HG02852 (cell line): ENCODE results near the gene PLA2G4E.

Experiments
- ATAC-seq: cut with Tn5 transposase; IDR thresholded peaks from one replicate; pipeline ENCODE4 v1.9.1; 2021; ENCODE audit warnings: mild to moderate bottlenecking, moderate library complexity; ENCODE audit not compliant: unreplicated experiment

Gene PLA2G4E

DNA sequence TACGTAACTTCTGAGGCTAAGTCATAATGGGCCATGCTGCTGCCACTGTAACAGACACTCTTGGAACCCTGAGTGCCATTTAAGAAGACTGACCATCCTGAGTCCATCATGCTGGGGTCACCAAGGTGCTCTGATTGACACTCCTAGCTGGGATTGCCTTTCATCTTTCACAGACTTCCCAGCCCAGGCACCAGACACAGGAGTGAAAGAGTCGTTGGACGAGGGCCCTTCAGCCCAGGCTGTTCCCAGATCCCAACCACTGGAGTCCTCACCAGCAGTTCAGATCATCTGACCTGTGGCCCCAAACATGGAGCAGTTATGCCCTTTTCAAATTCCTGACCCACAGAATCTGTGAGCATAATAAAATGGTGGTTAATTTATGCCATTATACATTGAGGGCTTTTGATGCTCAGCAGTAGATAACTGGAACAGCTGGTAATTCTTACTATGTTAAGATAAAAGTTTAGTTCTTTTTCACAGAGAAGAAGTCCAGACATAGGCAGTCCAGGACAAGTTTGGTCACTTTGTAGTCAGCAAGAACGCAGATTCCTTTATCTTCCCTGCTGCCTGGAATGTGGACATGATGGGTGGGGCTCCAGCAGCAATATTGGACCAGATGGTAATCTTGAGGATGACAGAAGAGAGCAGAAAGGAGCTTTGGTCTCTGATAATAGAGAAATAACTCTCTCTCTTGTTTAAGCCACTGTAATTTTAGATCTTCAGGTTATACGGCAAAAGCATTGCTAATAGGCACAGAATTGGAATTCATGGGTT lies 41.2 kb downstream of the PLA2G4E start:
- ATAC-seq, result no peak

DNA sequence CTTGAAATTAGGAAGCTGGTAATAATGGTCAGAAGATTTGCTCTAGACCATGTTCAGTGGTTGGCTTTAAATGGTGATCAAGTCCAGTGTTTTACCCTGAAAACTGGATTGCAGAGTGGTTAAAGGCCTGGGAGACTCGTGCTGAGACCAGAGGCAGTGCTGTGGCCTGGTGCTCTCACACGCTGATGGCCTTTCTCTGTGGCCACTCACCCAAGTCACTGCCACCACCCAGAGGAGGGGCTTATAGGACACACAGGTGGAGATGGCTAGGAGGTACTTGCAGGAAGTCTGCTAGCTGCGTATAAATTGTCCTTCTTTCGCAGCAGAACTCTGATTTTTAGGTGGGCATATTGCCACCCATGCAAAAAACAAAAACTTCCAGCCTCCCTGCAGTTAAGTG lies 42.3 kb downstream of the PLA2G4E start:
- no peak for ATAC-seq

DNA sequence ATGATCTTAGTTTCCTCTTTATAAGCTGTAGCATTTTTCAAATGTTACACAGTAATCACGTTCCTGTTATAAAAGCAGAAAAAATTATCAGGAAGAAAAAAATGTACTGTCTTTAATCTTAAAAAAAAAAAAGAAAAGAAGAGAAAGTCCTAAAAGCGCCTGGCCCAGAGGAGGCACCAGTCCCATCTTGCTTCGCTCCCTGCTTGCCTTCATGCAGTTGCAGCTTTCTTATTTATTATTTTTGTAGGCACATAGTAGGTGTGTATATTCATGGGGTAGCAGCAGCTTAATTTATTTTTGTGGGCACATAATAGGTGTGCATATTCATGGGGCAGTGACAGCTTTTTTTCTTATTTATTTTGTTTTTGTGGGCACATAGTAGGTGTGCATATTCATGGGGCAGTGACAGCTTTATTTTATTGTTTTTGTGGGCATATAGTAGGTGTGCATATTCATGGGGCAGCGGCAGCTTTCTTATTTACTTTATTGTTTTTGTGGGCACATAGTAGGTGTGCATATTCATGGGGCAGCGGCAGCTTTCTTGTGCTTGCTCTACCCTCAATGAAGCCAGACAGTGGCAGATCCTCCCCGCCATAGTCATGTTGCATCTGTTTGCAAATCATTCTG lies 43.0 kb downstream of the PLA2G4E start:
- no peak for ATAC-seq

DNA sequence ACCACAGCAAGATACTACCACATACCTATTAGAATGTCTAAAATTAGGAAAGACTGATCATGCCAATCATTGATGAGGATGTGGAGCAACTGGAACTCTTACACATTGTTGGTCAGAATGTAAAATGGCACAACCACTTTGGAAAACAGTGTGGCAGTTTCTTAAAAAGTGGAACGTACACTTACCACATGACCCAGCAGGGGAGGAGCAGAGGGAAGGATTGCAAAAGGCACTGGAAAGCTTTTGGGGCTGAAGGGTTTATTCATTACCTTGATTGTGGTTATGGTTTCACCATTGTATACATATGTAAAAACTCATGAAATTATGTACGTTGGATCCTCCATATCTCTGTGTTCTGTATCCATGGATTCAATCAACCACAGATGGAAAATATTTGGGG lies 45.2 kb downstream of the PLA2G4E start:
- ATAC-seq, result no peak

DNA sequence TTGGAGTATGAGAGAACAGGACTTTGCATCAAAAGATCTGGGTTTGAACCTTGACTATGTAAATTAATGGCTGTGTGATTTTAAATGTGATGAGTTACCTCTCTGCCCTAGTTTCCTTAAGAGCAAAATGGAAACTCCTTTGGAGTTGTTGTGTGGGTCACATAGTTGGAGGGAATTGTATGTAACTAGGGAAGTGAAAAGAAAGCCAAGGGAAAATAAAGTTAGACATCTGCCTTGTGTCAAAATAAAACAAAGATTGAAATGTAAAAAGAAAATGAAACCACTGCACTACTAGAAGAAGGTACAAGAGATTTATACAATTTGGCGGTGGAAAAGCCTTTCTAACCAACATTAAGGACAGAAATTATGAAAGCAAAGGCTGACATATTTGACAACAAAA lies 46.8 kb downstream of the PLA2G4E start:
- ATAC-seq, result no peak

DNA sequence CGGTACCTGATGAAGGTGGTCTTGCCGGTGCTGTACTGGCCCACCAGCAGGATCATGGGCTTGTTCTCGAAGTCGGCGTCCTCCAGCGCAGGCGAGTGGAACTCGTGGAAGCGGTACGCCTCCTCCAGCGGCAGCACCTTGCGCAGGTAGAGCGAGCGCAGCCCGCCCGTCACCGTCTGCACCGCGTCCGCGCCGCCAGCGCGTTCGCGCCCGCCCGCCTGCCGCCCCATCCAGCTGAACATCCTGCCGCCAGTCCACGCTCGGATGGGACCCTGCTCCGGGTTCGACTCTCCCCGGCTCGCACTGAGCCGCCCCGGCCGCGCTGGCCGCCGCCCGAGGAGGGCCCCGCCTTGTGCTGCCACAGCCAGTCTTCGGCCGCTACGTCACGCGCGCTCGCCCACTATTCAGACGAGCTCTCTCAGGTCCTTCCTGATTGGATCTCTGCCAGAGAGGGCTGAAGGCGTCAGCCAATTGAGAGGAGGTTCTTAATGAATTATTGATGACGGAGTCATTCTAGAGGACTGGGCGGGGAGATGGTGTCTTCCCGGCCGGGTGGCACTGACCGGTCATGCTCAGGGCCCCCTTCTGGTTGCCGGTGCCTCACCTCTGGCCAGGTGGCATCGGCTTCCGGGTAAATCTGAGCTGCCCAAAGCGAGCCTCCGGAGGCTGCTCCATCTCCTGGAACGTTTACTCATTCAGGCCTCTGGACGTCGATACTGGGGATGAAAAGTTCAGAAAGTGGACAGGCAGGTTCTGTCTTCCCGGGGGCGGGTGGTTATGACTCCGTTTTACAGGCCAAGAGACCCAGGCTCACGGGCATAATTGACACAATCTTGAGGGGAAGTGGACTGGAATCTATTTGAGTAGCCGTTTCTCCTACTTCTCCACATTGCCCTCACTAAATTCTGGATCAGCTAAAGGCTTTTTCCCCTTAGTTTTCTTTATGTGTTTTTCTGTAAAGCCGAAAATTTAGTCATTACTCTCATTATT lies 48.3 kb downstream of the PLA2G4E start, which contains the start of gene EHD4:
TSS of gene EHD4 (minus strand) at position 305 of the 990 bp plus-strand sequence. CDS start at position 242, 63 bp downstream.
- peak; percentile 78 for ATAC-seq

DNA sequence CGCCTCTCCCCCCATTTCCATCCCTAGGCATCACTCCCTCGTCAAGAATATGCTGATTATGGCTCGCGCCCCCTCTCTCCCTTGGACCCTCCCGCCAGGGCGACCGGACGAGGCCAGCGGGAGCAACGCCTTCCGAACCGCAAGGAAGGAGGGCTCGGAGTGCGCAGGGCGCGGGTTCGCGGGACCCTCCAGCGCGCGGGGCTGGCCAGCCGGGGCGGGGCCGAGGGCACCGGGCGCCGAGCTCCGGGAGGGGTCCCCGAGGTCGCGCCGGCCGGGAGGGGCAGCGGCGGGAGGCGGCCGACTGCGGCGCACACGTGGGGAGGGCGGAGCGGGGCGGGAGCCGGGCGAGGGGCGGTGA lies 49.0 kb downstream of the PLA2G4E start:
- ATAC-seq, result peak; percentile 18

DNA sequence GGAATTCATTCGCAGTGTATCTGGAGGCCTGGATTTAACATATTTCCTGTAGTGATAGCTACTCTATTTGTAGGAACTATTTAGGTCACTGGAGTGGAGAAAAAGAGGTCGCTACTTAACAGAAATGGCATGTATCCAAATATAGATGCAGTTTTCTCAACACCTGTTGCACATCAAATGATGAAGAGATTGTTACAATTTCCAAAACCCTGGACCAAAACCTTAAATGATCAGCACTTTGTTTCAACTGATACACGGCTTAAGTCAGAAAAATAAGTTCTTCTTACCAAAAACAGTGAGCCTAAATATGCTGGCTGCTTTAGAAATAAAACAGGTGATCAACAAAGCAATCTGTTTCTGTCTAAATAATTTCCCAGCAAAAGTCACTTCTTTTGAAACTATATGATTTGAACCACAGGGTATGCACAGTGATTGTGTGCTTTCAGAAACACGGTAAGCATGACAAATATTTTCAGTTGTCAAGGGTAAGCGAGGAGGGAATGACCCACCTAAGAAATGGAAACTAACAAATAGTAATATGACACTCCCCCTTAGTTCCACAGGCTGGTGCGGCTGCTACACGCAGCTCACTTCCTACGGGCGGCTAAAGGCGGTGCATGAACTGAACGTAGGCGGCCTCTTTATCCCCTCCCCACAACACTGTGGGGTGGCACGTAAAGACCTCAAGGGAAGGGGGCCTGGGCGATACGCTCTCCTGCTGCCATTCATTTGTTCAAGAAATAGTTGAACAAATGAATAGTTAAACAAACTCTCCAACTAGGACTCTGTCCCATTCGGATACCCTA lies 49.5 kb downstream of the PLA2G4E start:
- peak; percentile 41 for ATAC-seq

DNA sequence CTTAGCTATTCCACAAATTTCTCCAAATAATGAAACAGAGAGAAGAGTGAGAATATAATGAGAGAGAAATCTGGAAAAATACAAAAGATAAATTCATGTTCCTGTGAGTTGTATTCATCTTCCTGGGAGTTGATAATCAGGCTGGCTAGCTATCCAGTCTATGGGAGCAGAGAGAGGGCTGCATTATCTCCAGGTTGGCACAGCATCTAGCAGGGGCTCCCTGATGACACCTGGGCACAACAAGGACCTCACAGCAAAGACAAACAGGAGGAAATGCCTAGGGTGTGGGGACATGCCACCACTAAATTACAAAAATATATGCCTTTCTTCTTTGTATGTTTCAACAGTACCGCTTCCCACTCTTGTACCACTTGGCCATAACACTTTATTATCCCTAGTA lies 50.4 kb downstream of the PLA2G4E start:
- ATAC-seq, result no peak

DNA sequence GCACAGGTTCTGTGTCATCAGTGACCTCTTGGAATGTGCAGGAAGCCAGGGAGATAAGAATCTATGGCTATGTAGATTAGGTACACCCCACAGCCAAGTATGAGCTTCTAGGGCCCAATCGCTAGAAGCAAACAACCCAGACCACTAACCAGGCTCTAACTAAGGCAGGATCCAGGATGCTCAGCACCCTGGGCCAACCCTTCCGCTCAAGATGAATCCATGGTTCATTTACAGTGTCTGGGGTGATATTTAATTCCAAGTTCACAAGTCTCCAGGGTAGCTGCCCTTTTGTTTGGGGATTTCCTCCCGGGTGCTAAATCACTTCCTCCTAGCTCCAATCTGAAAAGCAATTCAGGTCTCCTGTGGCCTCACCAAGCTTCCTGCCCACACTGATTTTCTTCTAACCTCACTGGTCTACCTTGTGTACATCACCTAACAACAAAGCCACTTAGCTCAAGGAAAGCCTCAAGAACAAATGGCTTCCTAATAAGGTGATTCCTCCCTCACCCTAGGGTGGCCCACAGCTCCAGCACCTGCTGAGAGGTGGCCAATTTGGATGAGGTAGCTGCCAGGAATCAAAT lies 50.9 kb downstream of the PLA2G4E start:
- no peak for ATAC-seq

DNA sequence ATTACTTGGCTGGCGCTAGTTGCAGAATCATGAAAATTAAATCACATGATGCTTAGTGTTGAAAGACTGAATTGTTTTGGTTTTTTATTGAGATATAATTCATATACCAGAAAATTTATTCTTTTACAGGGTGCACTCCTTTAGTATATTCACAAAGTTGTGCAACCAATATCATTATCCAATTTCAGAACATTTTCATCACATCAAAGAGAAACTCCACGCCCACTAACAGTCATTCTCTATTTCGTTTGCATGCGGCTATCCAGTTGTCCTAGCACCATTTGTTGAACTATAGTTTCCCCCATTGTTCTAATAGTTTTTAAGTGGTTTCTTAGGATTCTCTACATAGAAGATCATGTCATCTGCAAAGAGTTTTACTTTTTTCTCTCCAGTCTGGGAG lies 52.1 kb downstream of the PLA2G4E start:
- ATAC-seq, result no peak

DNA sequence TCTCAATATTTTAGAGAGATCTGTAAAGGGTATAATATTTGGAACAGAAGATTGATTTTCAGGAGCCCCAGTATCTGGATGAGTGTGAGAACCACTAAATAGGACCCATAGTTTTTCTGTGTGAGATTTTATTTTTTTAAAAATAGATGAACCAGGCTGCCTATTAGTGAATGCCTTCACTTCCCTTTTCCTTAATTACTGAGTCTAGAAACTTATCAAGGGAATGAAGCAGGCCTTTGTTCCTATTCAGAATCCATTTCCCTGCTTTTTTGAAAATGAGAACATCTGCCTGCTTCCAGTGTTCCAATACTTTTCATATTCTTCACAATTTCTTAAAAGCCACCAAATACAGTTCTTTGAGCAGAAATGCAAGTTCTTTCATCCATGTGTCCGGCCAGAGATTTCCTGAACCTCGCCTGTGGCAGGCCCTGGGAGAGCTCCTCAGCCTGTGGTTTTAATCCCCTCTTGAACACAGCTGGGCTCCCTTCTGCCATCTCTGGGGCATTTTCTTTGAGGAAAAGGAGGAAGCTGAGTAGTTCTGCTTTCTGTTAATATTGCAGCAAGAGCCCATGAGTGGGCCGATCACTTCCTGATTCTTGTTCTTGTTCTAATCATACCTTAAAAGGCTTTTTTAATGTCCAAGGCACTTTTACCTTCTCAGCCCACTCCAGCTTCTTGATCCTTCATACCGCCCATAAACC lies 53.2 kb downstream of the PLA2G4E start:
- no peak for ATAC-seq

DNA sequence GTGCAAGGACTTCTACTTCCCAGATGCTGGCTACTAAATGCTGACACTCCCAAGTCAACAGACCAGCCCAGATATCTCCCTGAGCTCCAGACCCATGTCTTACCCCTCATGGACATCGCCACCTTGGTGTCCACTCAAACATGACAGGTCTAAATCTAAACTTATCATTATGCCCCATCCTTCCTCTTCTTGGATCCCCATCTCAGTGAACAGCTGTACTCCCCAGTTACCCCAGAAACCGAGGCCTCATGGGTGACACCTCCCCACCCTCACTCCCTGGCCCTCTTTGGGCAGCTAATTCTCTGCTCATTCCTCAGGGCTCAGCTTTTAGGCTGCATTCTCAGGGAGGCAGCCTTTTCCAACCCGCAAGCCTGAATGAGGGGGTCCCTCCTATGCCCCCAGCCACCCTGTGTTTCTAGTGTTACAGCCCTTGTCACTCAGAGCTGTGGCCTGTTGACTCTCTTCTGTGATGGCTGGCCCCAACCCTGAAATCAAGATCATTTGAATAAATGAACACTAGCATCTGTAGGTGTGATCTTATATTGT lies 53.8 kb downstream of the PLA2G4E start:
- ATAC-seq, result no peak

DNA sequence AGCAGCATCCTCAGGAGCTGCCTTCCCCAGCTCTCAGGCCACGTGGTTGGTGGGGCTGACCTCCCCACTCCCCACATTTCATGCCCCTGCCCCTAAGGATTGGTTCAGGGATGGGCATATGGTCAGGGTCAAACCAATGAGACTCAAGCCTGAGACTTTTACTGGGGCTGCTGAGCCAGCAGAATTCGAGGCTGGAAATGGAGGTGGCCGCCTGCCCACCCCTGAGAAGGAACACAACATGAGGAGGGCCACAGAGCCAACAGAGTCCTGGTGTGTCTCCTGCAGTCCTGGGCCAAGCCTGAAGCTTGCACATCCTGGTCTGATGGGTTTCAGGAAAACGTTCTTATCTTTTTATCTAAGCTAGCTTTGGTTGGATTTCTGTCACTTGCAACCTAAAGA lies 54.4 kb downstream of the PLA2G4E start:
- ATAC-seq, result no peak

DNA sequence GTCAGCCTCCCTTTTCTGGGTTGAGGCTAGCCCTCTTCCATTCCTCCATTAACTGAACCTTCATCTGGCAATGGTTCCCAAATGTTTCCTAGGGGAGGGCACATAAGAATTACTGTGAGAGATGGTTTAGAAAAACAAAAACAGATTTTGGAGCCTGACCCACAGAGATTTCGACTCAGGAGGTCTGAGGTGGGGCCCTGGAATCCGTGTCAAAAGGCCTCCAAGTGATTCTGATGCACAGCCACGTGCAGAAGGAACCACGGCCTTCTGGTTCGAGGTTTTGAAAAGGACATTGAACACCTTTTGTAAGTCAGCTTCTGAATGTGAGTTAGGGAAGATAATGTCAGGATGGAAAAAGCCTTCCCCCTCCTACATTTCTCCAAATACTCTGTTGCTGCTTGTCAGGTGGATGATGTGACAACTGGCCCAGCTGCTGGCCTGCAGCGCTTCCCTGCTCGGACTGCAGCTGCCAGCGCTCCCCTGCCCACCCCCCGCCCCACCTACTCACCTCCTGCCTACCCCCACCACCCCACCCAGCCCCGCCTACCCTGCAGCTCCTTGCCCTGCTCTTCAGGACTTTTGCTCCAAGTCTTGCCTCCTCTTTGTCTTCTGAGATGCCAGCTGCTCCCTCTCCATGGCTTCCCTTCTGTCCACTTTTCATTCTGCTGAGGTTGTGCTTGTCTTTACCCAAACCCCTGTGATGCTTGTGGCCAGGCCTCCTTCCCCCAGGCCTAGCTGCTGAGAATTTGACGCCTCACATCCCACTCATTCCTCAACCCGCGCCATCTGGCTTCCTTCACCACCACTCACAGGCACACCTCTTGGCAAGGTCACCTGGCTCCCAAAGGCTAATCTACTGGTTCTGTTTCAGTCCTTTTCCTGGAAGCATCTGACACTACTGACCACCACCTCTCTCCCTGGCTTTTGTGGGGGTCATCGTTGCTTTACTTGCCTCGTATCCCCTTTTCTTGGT lies 55.1 kb downstream of the PLA2G4E start:
- ATAC-seq, result no peak

DNA sequence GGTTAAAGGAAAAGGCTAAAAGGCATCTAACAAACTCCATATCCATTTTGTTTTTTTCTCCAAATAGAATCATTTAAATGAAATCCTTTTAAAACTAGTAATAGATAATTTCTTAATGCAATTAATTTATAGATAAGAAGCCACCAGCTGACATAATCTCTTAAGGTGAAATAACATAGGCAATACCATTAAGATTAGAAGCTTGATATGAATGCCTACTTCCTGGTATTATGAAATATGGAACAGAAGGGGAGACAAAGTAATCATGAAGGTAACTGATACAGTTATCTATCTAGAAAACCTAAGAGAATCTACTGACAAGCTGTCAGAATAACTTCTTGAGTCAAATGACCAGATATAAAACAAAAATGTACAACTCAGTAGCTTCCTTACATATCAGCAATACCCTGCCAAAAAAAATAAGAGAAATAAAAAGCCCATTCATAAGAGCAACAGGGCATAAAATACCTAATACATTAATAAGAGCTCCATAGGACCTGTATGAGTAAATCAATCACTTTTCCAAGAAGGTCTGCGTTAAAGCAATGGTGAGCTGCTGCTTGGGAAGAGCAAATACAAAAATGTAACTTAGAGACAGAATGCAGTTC lies 59.1 kb downstream of the PLA2G4E start:
- ATAC-seq, result no peak

DNA sequence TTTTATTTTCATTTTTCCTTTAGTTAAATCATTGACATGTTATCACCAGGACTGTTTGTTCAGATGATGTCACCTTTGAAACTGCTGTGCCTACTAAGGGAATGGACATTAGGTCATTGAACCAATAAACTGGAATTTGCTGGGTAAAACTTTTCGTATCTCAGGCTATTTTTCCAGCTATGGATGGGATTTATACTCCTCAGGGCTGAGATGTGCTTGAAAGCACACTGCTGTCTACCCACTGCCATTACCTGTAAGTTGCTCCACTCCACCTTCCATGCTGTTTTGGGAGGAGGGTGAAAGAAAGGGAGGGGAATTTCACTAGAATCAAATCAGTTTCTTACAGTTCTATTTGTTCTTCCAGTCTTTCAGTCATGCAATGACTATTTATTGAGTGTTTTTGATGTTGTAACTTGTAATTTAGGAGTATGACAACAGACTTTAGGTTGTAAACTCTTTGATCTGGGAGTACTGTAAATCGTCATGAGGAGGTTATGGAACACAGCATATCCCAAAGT lies 59.8 kb downstream of the PLA2G4E start:
- ATAC-seq, result no peak

DNA sequence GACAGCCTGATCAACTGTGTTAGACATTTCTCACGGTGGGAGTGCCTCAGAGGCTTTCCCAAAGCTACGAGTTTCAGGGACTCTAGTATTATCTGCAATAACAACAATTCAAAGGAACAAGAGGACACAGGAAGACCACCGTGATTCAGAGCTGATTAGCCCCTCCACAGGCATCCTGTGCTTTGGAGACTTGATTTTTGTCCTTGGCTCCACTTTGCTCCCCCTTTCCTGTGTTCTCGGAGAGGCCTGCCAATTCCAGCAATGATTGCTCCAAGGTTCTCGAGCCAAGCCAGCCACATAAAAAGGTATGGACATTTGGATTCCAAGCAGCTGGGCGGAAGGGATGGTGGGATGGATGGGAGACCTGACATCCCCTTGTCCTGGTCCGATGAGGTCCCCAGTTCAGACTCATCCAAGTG lies 62.8 kb downstream of the PLA2G4E start:
- no peak for ATAC-seq
